ENCODE data around the gene NETO2.
"Not testable (repeated sequence)": the region's sequence is repeated elsewhere in the genome, so short reads cannot be mapped to it uniquely, and the experiment has no call there.

NETO2 gene

GRCh38 chr16:47143677-47144558 lies at the start of gene NETO2:
Gene NETO2, minus strand, starts transcription at chr16:47143945. Its CDS starts 333 bp downstream, at chr16:47143612.
- peak; percentile 40 for DNase-seq (ENCODE audit: low spot score)

- no peak for DNase-seq (ENCODE audit: low spot score)
Observed at GRCh38 chr16:47182318-47182717, 38.6 kb upstream of the NETO2 start.

GRCh38 chr16:47181066-47181465 lies 37.3 kb upstream of the NETO2 start:
- not testable (repeated sequence) for DNase-seq (ENCODE audit: low spot score)

GRCh38 chr16:47180073-47180472 lies 36.3 kb upstream of the NETO2 start:
- no peak for DNase-seq (ENCODE audit: low spot score)

- DNase-seq (ENCODE audit: low spot score), result no peak
Observed at GRCh38 chr16:47175152-47175551, 31.4 kb upstream of the NETO2 start.

GRCh38 chr16:47162670-47163420 lies 19.1 kb upstream of the NETO2 start:
- DNase-seq (ENCODE audit: low spot score), result no peak

GRCh38 chr16:47161464-47161863 lies 17.7 kb upstream of the NETO2 start:
- no peak for DNase-seq (ENCODE audit: low spot score)

GRCh38 chr16:47160422-47160821 lies 16.7 kb upstream of the NETO2 start:
- no peak for DNase-seq (ENCODE audit: low spot score)

- DNase-seq (ENCODE audit: low spot score), result no peak
Observed at GRCh38 chr16:47158992-47159391, 15.2 kb upstream of the NETO2 start.

- no peak for DNase-seq (ENCODE audit: low spot score)
Observed at GRCh38 chr16:47156680-47157215, 13.0 kb upstream of the NETO2 start.

GRCh38 chr16:47152501-47152900 lies 8.8 kb upstream of the NETO2 start:
- not testable (repeated sequence) for DNase-seq (ENCODE audit: low spot score)

GRCh38 chr16:47150067-47150466 lies 6.3 kb upstream of the NETO2 start:
- DNase-seq (ENCODE audit: low spot score), result no peak

- DNase-seq (ENCODE audit: low spot score), result no peak
Observed at GRCh38 chr16:47144559-47144877, 773 bp upstream of the NETO2 start.

- DNase-seq (ENCODE audit: low spot score), result peak; percentile 47
Observed at GRCh38 chr16:47142821-47143676, 696 bp downstream of the NETO2 start.

- peak; percentile 42 for DNase-seq (ENCODE audit: low spot score)
Observed at GRCh38 chr16:47142486-47142820, 1.3 kb downstream of the NETO2 start.

- peak; percentile 98 for DNase-seq (ENCODE audit: low spot score)
Observed at GRCh38 chr16:47141773-47142485, 1.8 kb downstream of the NETO2 start.

- no peak for DNase-seq (ENCODE audit: low spot score)
Observed at GRCh38 chr16:47140686-47141085, 3.1 kb downstream of the NETO2 start.

- DNase-seq (ENCODE audit: low spot score), result peak; percentile 5
Observed at GRCh38 chr16:47139561-47140185, 4.1 kb downstream of the NETO2 start.

GRCh38 chr16:47137925-47138324 lies 5.8 kb downstream of the NETO2 start:
- not testable (repeated sequence) for DNase-seq (ENCODE audit: low spot score)

- DNase-seq (ENCODE audit: low spot score), result no peak
Observed at GRCh38 chr16:47136099-47136842, 7.5 kb downstream of the NETO2 start.

Data from cerebellar cortex (tissue), 1 donor.